ENCODE measurements around the gene HEPN1. TPM values are rescaled to one million over a fixed set of nuclear protein-coding genes. Genes with fewer than 3 reads are reported as not detected.

HEPN1 gene
- total and polyA plus RNA-seq, 9 of the 15 experiments (the other 6 are each of a cell fraction or from before 2014, with no cell fraction given), result not detected

GRCh38 chr11:124896821-124897391, 22.1 kb upstream of the HEPN1 start:
- no peak overlapping the region for H3K9ac ChIP-seq (ENCODE audit: insufficient read depth in 1 of 2, low read depth in 2 of 2, low read length in 2 of 2)
- no peaks in the 10 kb centered on the region for H3K9me3 ChIP-seq (replicated peaks; ENCODE audit: control insufficient read depth, insufficient read depth, low read depth, low read length)
- in situ Hi-C loops (cut with MboI), result no loop called here
- ChIA-PET POLR2A (interaction anchor here (0.6 kb wide), 1 partner anchor 8 kb away, joined by 3 read pairs; no protein-coding TSS in a partner anchor), CTCF (ENCODE audit: low intra/inter-chr PET ratio) (no interaction called here)
- H3K4me1 ChIP-seq (replicated peaks in 1 of 2; ENCODE audit: control insufficient read depth in 2 of 2, insufficient read depth in 2 of 2, low read length in 2 of 2), result no peaks in the 10 kb centered on the region
- WGBS (ENCODE audit: insufficient coverage, low coverage, missing lambda C conversion rate), result 2% methylated on average over 9 of the region's 9 CpGs
- H3K36me3 ChIP-seq (ENCODE audit: control insufficient read depth, insufficient read depth, low read length), result no peaks in the 10 kb centered on the region
- H3K27ac ChIP-seq (ENCODE audit: extremely low read depth, low read depth, low read length), result no peak overlapping the region
- H2AFZ ChIP-seq (ENCODE audit: low read depth, low read length), result no peak overlapping the region
- H4K20me1 ChIP-seq (replicated peaks; ENCODE audit: control insufficient read depth, insufficient read depth, low read length), result 0 out of 2 replicates have a peak, but pooled peaks cover 4% of the 10 kb centered on the region
- peaks cover 2% of the 10 kb centered on the region for H3K9me1 ChIP-seq (ENCODE audit: control insufficient read depth, insufficient read depth, low read length)
- no peak for ATAC-seq
- H3K4me3 ChIP-seq, result no peak overlapping the region
- FAIRE-seq, result no peak
- no peak overlapping the region for H3K4me2 ChIP-seq (ENCODE audit: insufficient read depth, low read length)
- intact Hi-C loops (cut with micrococcal nuclease), result no loop called here
- no peak for DNase-seq (ENCODE audit: extremely low read depth in 1 of 4, low spot score in 3 of 4)
- BruUV-seq (replicated peaks), result no TSS peak
- no peaks in the 10 kb centered on the region for H3K79me2 ChIP-seq (ENCODE audit: control insufficient read depth, insufficient read depth, low read length)
- peaks cover 14 to 59% of the 10 kb centered on the region in 2 experiments for H3K27me3 ChIP-seq (ENCODE audit: control insufficient read depth in 2 of 2, insufficient read depth in 2 of 2, low read length in 2 of 2)
- TF ChIP-seq SOX6 (IDR thresholded peaks at IDR 0.05) (no peak), PATZ1 (CRISPR knock-in tag; IDR thresholded peaks at IDR 0.05; ENCODE audit: borderline replicate concordance) (no peak), CAMTA2 (CRISPR knock-in tag; conservative IDR thresholded peaks at IDR 0.05) (no peak), NBN (IDR thresholded peaks at IDR 0.05; ENCODE audit: low read depth) (no peak), ZNF407 (IDR thresholded peaks at IDR 0.05; ENCODE audit: low read depth) (no peak), ZNF507 (tag; conservative IDR thresholded peaks at IDR 0.05) (no peak), ZEB2 (IDR thresholded peaks at IDR 0.05) (no peak), TAF7 (tag; IDR thresholded peaks at IDR 0.05) (no peak), ZNF175 (CRISPR knock-in tag; IDR thresholded peaks at IDR 0.05; ENCODE audit: low read depth) (no peak), NFRKB (IDR thresholded peaks at IDR 0.05; ENCODE audit: low read depth) (no peak)
- TF ChIP-seq, protein P1, sequence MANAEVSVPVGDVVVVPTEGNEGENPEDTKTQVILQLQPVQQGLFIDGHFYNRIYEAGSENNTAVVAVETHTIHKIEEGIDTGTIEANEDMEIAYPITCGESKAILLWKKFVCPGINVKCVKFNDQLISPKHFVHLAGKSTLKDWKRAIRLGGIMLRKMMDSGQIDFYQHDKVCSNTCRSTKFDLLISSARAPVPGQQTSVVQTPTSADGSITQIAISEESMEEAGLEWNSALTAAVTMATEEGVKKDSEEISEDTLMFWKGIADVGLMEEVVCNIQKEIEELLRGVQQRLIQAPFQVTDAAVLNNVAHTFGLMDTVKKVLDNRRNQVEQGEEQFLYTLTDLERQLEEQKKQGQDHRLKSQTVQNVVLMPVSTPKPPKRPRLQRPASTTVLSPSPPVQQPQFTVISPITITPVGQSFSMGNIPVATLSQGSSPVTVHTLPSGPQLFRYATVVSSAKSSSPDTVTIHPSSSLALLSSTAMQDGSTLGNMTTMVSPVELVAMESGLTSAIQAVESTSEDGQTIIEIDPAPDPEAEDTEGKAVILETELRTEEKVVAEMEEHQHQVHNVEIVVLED (CRISPR knock-in tag; IDR thresholded peaks at IDR 0.05), result no peak

Data from K562 (cell line).